Measurements from ENCODE around the gene CLEC4A.
A peak's percentile ranks its signal among the peaks of the same experiment; 100 is the strongest.
"Not testable (repeated sequence)": the region's sequence is repeated elsewhere in the genome, so short reads cannot be mapped to it uniquely, and the experiment has no call there.

The CLEC4A gene

DNA sequence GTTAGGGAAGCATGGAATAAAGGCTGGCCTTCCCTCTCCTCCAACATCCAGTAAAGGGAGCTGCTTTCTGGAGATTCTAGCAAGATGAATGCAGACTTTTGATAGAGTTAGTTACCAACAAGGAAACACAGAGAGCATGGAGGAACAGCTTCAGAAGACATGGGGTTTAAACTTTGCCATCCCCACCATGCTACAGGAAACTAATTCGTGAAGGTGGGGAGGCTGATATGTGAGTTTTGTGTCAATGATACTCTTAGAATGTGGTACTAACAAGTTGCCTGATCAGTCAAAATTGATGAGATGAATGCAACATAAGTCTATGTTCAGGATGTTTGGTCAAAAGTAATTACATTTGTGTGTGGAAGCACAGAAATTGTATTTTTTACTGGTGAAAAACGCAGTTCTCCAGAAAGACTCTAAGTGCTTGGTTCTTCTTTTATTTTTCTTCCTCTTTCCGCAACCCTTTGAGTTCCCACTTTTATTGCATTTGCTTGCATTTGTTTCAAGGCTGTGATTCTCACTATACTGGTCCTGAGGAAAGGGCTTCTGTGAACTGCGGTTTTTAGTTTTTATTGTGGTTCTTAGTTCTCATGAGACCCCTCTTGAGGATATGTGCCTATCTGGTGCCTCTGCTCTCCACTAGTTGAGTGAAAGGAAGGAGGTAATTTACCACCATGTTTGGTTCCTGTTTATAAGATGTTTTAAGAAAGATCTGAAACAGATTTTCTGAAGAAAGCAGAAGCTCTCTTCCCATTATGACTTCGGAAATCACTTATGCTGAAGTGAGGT is at the start of gene CLEC4A:
TSS of gene CLEC4A (plus strand) at position 494 of the 789 bp plus-strand sequence. CDS start at position 756, 262 bp downstream.
- no peak for DNase-seq

- no peak for DNase-seq
Observed at GRCh38 chr12:8075935-8076334, 47.5 kb upstream of the CLEC4A start.

DNA sequence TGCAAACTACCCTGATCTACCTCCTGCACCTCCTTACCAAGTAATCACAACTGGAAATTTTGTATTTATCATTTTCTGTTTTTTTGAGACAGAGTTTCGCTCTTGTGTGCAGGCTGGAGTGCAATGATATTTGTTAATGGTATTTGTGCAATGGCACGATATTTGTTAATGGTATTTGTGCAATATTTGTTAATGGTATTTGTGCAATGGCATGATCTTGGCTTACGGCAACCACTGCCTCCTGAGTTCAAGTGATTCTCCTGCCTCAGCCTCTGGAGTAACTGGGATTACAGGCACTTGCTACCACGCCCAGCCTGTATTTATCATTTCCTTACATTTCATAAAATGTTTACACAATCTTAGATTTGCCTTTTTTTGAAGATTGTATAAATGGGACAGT is 47.1 kb upstream of the CLEC4A start:
- DNase-seq = no peak

DNA sequence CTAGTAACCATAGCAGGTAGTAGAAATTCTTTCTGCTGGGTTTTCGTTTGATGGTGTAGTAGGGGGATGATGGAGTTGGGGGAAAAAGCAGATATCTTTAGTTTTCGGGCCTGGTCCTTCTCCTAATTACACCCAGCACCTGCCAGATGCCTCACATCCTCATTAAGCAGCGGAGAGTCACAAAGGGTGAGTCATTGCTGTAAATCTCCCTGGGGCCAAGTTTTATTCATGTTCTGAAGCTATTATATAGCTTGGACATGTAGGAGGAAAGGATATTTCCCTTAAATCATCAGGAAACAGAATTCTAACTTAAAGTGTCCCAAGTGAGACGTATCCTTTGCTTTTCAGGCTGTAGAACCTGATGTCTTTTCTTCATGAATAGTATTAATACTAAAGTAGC is 46.2 kb upstream of the CLEC4A start:
- DNase-seq = no peak

- peak in 2 of 4 experiments; percentile 35 to 42 for DNase-seq
Observed at GRCh38 chr12:8078398-8078797, 45.0 kb upstream of the CLEC4A start.

GRCh38 chr12:8078916-8079315 is 44.5 kb upstream of the CLEC4A start:
- no peak for DNase-seq

- DNase-seq = no peak
Observed at GRCh38 chr12:8080120-8080519, 43.3 kb upstream of the CLEC4A start.

GRCh38 chr12:8081251-8081920 is 42.0 kb upstream of the CLEC4A start:
- no peak for DNase-seq

DNA sequence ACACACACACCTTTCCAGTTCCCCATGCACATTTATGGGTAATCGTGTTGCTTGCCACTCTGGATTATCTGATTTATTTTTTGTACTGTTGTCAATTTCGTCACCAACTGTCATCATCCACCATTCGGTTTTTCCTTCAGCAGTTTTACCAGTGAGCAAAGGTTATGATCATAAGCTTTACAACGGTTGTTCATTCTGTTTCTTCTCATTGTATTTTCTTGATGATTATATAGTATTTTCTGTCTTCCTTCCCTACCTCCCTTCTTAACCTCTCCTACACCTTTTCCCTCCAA is 40.7 kb upstream of the CLEC4A start:
- DNase-seq = no peak

DNA sequence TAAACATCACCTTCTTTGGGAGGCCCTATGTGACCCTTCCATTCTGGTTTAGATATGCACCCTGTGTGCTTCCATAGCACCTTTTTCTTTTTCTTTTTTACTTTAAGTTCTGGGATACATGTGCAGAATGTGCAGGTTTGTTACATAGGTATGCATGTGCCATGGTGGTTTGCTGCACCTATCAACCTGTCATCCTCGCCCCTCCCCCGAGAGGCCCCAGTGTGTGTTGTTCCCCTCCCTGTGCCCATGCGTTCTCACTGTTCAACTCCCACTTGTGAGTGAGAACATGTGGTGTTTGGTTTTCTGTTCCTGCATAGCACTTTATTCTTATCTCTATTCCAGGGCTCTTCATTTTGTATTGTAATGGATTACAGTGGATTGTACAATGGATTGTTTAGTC is 39.1 kb upstream of the CLEC4A start:
- not testable (repeated sequence) for DNase-seq

DNA sequence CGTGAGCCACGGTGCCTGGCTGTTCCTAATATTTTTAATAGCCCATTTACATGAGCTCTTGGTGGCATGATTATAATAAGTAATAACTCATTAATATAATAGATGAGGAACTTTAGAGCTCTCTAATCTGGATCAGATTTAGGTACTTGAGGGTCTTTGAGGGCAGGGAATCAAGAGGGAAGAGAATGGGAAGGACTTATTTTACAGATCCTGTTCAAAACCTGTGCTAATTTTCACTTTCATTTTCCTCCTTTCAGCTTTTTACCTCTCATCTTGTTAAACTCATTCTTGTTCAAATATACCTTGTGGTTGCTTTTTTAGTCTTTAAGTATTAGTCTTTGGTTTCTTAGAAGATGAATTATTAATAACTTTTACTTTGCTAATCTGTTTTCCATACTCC is 35.8 kb upstream of the CLEC4A start:
- no peak for DNase-seq

- DNase-seq = no peak
Observed at GRCh38 chr12:8088574-8088973, 34.8 kb upstream of the CLEC4A start.

DNA sequence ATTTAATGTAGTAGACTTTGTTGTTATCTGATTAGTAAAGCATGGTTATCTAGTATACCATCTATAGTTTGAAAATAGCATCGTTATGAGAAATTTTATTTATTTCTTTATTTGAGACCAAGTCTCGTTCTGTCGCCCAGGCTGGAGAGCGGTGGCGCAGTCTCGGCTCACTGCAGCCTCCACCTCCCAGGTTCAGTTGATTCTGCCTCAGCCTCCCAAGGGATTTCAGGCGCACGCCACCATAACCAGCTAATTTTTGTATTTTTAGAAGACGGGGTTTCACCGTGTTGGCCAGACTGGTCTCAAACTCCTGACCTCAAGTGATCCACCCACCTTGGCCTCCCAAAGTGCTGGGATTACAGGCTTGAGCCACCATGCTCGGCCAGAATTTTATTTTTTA is 34.1 kb upstream of the CLEC4A start:
- not testable (repeated sequence) for DNase-seq

GRCh38 chr12:8089716-8090115 is 33.7 kb upstream of the CLEC4A start:
- no peak for DNase-seq

GRCh38 chr12:8093291-8093690 is 30.1 kb upstream of the CLEC4A start:
- DNase-seq = no peak

DNA sequence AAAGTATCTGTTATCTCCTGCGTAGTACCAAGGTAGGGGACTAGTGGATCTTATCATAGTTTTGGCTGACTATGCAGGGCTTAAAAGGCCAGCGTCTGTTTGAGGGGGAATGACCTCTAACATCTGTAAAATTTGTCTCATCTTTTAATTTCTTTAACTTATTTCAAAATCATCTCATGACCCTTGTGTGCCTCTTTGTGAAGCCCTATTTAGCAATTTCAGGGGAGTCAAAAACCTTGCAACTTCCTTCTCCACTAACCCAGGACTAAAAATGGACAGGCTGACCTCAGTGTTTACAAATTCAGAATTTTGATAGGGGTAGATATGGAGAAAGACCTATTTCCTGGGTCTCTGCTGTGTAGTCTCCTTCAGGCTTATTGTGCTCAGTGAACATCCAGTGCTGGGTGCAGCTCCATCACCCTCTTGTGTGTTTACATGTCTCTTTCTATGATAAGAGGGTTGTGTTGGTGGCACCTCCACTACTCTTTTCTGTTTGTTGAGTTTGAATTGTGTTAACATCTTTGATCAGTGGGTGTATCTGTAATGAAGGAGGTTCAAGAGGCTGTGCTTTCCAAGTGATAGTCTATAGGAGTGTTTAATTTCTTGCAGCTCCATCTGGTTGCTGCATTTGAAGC is 27.0 kb upstream of the CLEC4A start:
- DNase-seq = no peak

GRCh38 chr12:8099235-8099634 is 24.2 kb upstream of the CLEC4A start:
- DNase-seq = no peak

- peak; percentile 31 to 53 (median 45) for DNase-seq
Observed at GRCh38 chr12:8108808-8109398, 14.5 kb upstream of the CLEC4A start.

DNA sequence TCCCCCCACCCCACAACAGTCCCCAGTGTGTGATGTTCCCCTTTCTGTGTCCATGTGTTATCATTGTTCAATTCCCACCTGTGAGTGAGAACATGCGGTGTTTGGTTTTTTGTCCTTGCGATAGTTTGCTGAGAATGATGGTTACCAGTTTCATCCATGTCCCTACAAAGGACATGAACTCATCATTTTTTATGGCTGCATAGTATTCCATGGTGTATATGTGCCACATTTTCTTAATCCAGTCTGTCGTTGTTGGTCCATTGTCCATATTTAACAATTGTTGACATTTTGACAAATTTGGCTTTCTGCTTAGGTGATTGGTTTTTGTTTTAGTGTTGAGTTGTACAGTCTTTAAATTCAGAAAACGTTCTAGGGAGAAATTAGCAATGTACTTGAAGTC is 10.3 kb upstream of the CLEC4A start:
- DNase-seq = not testable (repeated sequence)

DNA sequence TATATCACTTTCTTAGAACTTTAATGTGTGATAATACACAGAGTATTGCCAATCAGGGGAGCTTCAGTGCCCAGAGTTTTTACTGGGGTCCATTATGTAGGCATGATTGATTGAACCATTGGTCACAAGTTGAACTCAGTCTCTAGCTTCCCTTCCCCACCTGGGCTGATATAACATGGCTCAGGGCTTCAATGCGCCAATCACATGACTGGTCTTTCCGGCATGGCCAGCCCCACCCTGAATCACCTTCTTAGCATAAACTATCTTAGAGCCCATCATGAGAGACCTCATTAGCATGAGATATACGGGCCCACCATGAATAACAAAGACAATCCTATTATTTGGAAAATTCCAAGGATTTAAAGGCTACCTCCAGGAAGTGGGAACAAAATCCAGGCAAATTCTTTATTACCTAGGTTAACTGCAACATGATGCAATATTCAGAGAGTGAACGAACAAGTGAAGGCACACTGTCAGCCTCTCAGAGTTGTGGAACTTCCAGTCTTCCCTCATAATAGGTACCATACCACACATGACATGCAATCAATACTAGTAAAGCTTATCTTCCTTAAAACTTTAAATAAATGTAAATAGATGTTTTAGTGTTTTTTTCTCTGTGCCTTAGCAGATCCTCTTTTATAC is 3.2 kb upstream of the CLEC4A start:
- no peak for DNase-seq

DNA sequence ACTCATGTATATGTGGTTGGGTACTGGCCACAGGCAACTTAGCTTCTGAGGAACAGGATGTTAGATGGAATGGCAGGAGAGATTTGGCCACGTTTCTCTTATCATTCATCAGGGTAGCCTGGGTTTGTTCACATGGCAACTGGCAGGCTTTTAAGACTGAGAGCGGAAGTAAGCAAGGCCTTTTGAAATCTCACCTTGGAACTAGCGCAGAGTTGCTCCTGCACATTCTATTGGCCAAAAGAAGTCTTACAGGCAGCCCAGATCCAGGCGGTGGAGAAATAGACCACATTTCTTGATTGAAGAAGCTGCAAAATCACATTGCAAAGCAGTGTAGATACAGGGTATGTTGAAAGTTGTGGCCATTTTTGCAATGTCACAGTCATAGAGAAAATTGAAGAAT is 3.7 kb downstream of the CLEC4A start:
- no peak for DNase-seq

DNA sequence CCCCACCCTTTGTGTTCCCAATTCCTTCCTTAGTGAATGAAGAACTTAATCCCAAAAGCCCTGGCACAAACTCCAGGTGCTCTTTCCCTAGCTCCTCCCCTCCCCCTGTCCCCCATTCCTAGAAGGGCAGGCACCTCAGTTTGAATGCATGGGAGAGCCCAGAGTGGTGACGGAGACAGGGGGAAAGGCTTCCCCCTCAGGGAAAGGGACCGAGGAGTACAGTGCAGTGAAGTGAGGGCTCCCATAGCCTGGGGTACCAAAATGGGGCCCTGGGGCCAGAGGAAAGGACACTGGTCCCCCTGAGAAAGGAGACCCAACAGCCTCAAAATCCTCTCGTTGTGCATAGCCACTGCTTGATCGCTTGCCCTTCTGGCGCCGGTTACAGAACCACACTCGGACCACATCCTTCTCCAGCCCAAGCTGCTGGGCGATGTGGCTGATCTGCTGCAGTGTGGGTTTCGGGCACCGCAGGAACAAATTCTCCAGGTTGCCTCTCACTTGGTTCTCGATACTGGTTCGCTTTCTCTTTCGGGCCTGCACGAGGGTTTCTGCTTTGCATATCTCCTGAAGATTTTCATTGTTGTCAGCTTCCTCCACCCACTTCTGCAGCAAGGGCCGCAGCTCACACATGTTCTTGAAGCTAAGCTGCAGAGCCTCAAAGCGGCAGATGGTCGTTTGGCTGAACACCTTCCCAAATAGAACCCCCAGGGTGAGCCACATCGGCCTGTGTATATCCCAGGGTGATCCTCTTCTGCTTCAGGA is 10.4 kb downstream of the CLEC4A start:
- DNase-seq = not testable (repeated sequence)
